Endothelial cell of umbilical vein (primary cell): ENCODE results near the gene COL8A1. TPM values are rescaled to one million over a fixed set of nuclear protein-coding genes. Genes with fewer than 3 reads are reported as not detected.

Source experiments
- BruUV-seq: library from RNA; stranded (reverse); fragments of 400-500 nt; replicated peaks from 2 replicates; lab custom pipeline; 2021; lab: Mats Ljungman, UMichigan
- CTCF ChIA-PET: fragments of 300-600, 350-600 bp; sonication (Branson Sonifier 250); formaldehyde crosslinking; loops from one replicate; lab custom pipeline; 2021; ENCODE audit warnings: antibody characterized with exemption, inconsistent platforms; lab: Charles Lee
- POLR2A ChIA-PET: fragments of 300-600, 350-600 bp; sonication (Branson Sonifier 250); formaldehyde crosslinking; loops from one replicate; lab custom pipeline; 2021; ENCODE audit warnings: antibody characterized with exemption, inconsistent platforms; lab: Charles Lee
- DNase-seq: peaks from one replicate; pipeline ENCODE4 v3.0.0-alpha.2; 2011; ENCODE audit warnings: low read depth, low spot score
- FAIRE-seq: peaks from 2 replicates; lab custom pipeline; 2011; peaks lifted over from hg19 to GRCh38; lab: Jason Lieb, UNC
- H2AFZ ChIP-seq: 2 replicates; pipeline ENCODE4 v1.6.0; 2012; ENCODE audit warnings: low read depth, low read length, control low read depth, inconsistent platforms
- H3K27ac ChIP-seq: 2 replicates; pipeline ENCODE4 v1.5.1; 2011; ENCODE audit warnings: low read depth, mild to moderate bottlenecking, control low read depth, low read length, moderate library complexity; ENCODE audit not compliant: insufficient read depth
- H3K27me3 ChIP-seq, 2 experiments: 2 replicates each; pipeline versions ENCODE4 v1.6.0 to v1.6.1; 2011; ENCODE audit warnings: low read length in 2 of 2, mixed read lengths in 1 of 2; ENCODE audit not compliant: control insufficient read depth in 2 of 2, insufficient read depth in 2 of 2
- H3K36me3 ChIP-seq, 2 experiments: 2 replicates in 1 of 2; 3 replicates in 1 of 2; pipeline ENCODE4 v1.5.1; 2011; ENCODE audit warnings: low read length in 2 of 2, mild to moderate bottlenecking in 1 of 2, moderate library complexity in 1 of 2; ENCODE audit not compliant: control insufficient read depth in 2 of 2, insufficient read depth in 2 of 2; ENCODE audit errors: extremely low read depth in 1 of 2
- H3K4me1 ChIP-seq: 3 replicates; pipeline ENCODE4 v1.5.1; 2011; ENCODE audit warnings: mild to moderate bottlenecking, low read length; ENCODE audit not compliant: control insufficient read depth, insufficient read depth; ENCODE audit errors: extremely low read depth
- H3K4me2 ChIP-seq: 2 replicates; pipeline ENCODE4 v1.6.1; 2011; ENCODE audit warnings: low read length, control low read depth, mixed read lengths; ENCODE audit not compliant: insufficient read depth
- H3K4me3 ChIP-seq, 3 experiments: fragments of 200-600 bp in 1 of 3; sonication (generic), shearing (Covaris generic) in 1 of 3; replicated peaks in 1 of 3; 2 replicates each; pipeline ENCODE4 v1.5.1; 2011 to 2016; ENCODE audit warnings: control low read depth in 3 of 3, low read length in 3 of 3, mild to moderate bottlenecking in 2 of 3, inconsistent platforms in 1 of 3, low read depth in 1 of 3, moderate library complexity in 1 of 3; ENCODE audit not compliant: insufficient read depth in 1 of 3
- H3K79me2 ChIP-seq: 2 replicates; pipeline ENCODE4 v1.6.0; 2012; ENCODE audit warnings: low read length, inconsistent platforms; ENCODE audit not compliant: control insufficient read depth, insufficient read depth
- H3K9ac ChIP-seq: replicated peaks from 2 replicates; pipeline ENCODE3; 2011; ENCODE audit warnings: low read length, control low read depth; ENCODE audit not compliant: insufficient read depth; ENCODE audit errors: extremely low read depth
- H3K9me1 ChIP-seq: replicated peaks from 3 replicates; pipeline ENCODE4 v1.6.0; 2011; ENCODE audit warnings: mild to moderate bottlenecking, low read length; ENCODE audit not compliant: control insufficient read depth, insufficient read depth; ENCODE audit errors: extremely low read depth
- H3K9me3 ChIP-seq: replicated peaks from 2 replicates; pipeline ENCODE4 v1.5.1; 2012; ENCODE audit warnings: low read length, inconsistent platforms; ENCODE audit not compliant: control insufficient read depth, insufficient read depth
- H4K20me1 ChIP-seq: replicated peaks from 2 replicates; pipeline ENCODE3; 2011; ENCODE audit warnings: mild to moderate bottlenecking, low read length; ENCODE audit not compliant: control insufficient read depth, insufficient read depth; ENCODE audit errors: extremely low read depth
- EZH2 ChIP-seq: IDR thresholded peaks from 2 replicates; pipeline ENCODE4 v1.6.1; 2012; ENCODE audit warnings: borderline replicate concordance, low read depth, mild to moderate bottlenecking, moderate library complexity, low read length, inconsistent platforms; ENCODE audit not compliant: severe bottlenecking
- FOS ChIP-seq: IDR thresholded peaks from 2 replicates; pipeline ENCODE4 v1.6.1; 2011; ENCODE audit warnings: mild to moderate bottlenecking, low read length, moderate library complexity, borderline replicate concordance; ENCODE audit not compliant: insufficient read depth
- GATA2 ChIP-seq: IDR thresholded peaks from 2 replicates; pipeline ENCODE4 v1.7.0; 2011; ENCODE audit warnings: low read depth, mild to moderate bottlenecking, moderate library complexity, mixed read lengths, low read length; ENCODE audit not compliant: insufficient read length, insufficient read depth
- JUN ChIP-seq: IDR thresholded peaks from 2 replicates; pipeline ENCODE4 v1.6.1; 2011; ENCODE audit warnings: borderline replicate concordance, low read depth; ENCODE audit not compliant: insufficient read length, insufficient read depth
- MYC ChIP-seq: IDR thresholded peaks from one replicate; pipeline ENCODE4 v1.6.1; 2011; ENCODE audit warnings: mild to moderate bottlenecking, low read depth, low read length
- POLR2A ChIP-seq: IDR thresholded peaks from 2 replicates; pipeline ENCODE4 v1.6.1; 2012; ENCODE audit warnings: low read depth, mild to moderate bottlenecking, control low read depth, low read length
- POLR2AphosphoS5 ChIP-seq: IDR thresholded peaks from 2 replicates; pipeline ENCODE4 v1.6.1; 2012; ENCODE audit warnings: low read depth, mild to moderate bottlenecking, control low read depth, low read length, moderate library complexity; ENCODE audit not compliant: insufficient read depth
- dilution Hi-C: fragments of 300-500 bp; cut with MboI; formaldehyde crosslinking; loops from one replicate; pipeline ENCODE4 v1.15.0; 2019; ENCODE audit warnings: low sequenced_read_pairs; ENCODE audit not compliant: extremely low pct_ligation_motif_present
- intact Hi-C: fragments of 100-400 bp; cut with micrococcal nuclease; formaldehyde crosslinking; loops from one replicate; pipeline ENCODE4 v1.10.0; 2022
- polyA plus RNA-seq, 4 experiments: library from polyadenylated mRNA; depleted of rRNA in 3 of 4; stranded (reverse) in 3 of 4; unstranded in 1 of 4; fragments of >200 nt; gene quantifications; 2 replicates each; pipeline versions ENCODE4 v1.2.1 to v1.2.3, GENCODE V29; 2011 to 2012; ENCODE audit warnings: missing spikeins in 1 of 4
- total RNA-seq: library from RNA; stranded (reverse); gene quantifications from 2 replicates; pipeline ENCODE4 v1.2.3, GENCODE V29; 2021
- TF ChIP-seq, protein P1 (sequence below): IDR thresholded peaks from 2 replicates; pipeline ENCODE4 v1.6.1; 2011; ENCODE audit not compliant: insufficient read depth, insufficient read length
- TF ChIP-seq, protein P2 (sequence below), 2 donors: IDR thresholded peaks; 1 replicate in 1 of 2; 2 replicates in 1 of 2; pipeline ENCODE4 v1.5.1; 2011; ENCODE audit warnings: low read length in 2 of 2, mild to moderate bottlenecking in 2 of 2, moderate library complexity in 2 of 2, control low read depth in 1 of 2, inconsistent platforms in 1 of 2, low read depth in 1 of 2; ENCODE audit not compliant: insufficient read depth in 1 of 2; ENCODE audit errors: extremely low read depth in 1 of 2

Gene COL8A1
- total and polyA plus RNA-seq, 2 donors (not counting 3 experiments of a cell fraction or from before 2014, with no cell fraction given), result 358 to 634 TPM

DNA sequence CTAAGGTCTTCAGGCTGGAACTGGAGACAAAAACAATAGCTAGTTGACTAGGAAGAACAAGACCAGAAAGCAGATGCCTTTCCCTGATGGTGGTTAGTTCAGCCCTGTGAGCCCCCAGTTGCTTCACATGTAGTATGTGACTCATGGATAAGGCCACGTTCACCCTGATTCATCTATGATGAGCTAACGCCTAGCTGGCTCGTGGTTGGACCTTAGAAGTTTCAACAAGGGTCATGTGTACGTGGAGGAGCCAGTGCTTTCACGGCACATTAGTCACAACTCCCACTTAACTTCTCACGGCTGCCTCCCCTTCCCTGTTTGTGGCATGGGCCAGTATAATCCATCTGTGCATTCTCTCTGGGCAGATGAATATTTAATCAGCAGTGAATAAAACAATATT lies 20.6 kb downstream of the COL8A1 start:
- Histone ChIP-seq H4K20me1 (no peaks in the 10 kb centered on the region), H3K9me1 (no peaks in the 10 kb centered on the region), H3K27ac (peak overlapping the region; percentile 98), H3K9me3 (no peaks in the 10 kb centered on the region), H2AFZ (no peak overlapping the region), H3K4me3 (no peak overlapping the region), H3K79me2 (peaks cover 62% of the 10 kb centered on the region), H3K4me2 (peak overlapping the region; percentile 67), H3K9ac (peak overlapping the region; percentile 84), H3K36me3 (peaks cover 3 to 4% of the 10 kb centered on the region in 2 experiments), H3K27me3 (no peaks in the 10 kb centered on the region), H3K4me1 (peaks cover 32% of the 10 kb centered on the region)
- ChIA-PET CTCF (interaction anchor here (0.8 to 12.2 kb wide), 10 partner anchors 8 to 160 kb away, joined by 3 to 101 read pairs (median 4); partner anchors contain the start of gene COL8A1), POLR2A (interaction anchor here (0.8 to 1.5 kb wide), 3 partner anchors 11 to 21 kb away, joined by 3 to 6 read pairs (median 4); partner anchors contain the start of gene COL8A1)
- no TSS peak for BruUV-seq
- DNase-seq, result peak; percentile 91
- FAIRE-seq, result peak; percentile 76
- TF ChIP-seq, protein P1, sequence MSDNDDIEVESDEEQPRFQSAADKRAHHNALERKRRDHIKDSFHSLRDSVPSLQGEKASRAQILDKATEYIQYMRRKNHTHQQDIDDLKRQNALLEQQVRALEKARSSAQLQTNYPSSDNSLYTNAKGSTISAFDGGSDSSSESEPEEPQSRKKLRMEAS, result peak; percentile 61
- TF ChIP-seq POLR2AphosphoS5 (peak; percentile 63), EZH2 (no peak), MYC (no peak), GATA2 (no peak), JUN (peak; percentile 74), POLR2A (peak; percentile 72), FOS (peak; percentile 90)
- TF ChIP-seq, protein P2, sequence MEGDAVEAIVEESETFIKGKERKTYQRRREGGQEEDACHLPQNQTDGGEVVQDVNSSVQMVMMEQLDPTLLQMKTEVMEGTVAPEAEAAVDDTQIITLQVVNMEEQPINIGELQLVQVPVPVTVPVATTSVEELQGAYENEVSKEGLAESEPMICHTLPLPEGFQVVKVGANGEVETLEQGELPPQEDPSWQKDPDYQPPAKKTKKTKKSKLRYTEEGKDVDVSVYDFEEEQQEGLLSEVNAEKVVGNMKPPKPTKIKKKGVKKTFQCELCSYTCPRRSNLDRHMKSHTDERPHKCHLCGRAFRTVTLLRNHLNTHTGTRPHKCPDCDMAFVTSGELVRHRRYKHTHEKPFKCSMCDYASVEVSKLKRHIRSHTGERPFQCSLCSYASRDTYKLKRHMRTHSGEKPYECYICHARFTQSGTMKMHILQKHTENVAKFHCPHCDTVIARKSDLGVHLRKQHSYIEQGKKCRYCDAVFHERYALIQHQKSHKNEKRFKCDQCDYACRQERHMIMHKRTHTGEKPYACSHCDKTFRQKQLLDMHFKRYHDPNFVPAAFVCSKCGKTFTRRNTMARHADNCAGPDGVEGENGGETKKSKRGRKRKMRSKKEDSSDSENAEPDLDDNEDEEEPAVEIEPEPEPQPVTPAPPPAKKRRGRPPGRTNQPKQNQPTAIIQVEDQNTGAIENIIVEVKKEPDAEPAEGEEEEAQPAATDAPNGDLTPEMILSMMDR (IDR thresholded peaks at IDR 0.05; ENCODE audit: extremely low read depth in 1 of 2, insufficient read depth in 1 of 2, low read depth in 1 of 2, low read length in 2 of 2), result no peak
- dilution Hi-C loops (no loop called here), intact Hi-C loops (no loop called here)
